ENCODE data around the gene SMIM31.
A peak's percentile ranks its signal among the peaks of the same experiment; 100 is the strongest.

Gene SMIM31

DNA sequence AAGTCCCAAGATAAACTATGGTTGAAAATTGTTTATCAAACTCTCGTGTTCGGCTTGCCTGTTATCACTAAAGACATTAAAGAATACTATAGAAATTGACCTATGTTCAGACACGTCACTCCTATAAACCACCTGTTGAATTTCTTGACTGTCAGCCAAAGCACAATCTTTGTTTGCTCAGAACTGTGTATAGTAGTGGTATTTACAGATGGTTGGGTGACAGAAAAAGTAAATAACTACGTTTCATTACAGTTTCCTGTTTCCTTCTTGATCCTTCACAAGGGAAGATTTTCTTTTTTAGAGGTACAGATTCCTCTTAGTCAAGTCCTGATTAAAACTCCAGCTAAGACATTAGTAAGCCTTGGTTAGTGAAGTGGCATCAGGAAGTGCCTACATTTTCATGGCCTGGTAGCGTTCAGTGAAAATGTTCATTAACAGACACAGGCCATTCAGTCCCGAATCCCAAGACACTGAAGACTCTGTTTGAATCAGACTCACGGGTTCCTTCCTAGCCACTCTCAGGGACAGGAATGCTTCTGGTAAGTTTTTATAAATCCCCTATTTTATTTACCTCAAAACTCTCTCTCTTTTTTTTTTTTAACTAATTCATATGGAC lies at the start of gene SMIM31:
SMIM31 (plus strand) TSS at position 259 of the 616 bp plus-strand sequence. CDS start 16,313 bp downstream, outside the sequence.
- no peak for DNase-seq (ENCODE audit: low read depth)

DNA sequence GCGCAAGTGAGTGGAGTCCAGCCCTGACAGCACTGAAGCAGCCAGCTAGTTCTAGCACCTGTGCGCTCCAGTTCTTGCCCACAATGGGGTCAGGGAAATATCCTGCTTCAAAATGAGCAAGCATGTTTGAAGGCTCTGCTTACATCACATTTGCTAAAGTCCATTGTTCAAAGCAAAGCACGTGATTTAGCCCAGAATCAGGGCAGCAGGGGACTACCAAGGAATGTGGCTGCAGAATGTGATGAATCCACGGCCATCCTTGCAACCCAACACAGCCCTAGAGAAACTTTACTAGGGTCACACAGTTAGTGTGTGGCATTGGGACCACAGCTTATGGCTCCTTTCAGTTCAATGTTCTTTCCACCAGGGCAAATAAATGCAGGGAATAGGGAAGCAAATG lies 47.3 kb upstream of the SMIM31 start:
- no peak for DNase-seq (ENCODE audit: low read depth)

DNA sequence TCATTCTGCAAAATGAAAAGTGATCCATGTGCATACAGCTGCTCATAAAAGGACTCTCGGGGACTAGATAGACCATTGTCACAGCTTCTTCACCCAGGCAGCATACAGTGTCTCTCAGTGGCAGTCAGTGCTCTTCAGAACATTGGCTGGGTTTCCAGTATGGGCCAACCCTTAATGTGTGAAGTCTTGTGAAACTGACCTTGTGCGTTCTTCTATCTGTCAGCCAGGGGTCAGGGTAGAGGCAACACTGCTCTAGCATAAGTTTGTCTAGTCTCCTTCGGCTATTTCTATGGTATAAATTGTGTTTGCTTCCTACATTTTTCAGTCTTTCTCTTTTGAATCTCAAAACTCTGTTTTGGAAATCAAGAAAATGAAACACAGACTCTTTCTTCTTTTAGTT lies 37.0 kb upstream of the SMIM31 start:
- DNase-seq (ENCODE audit: low read depth): no peak

DNA sequence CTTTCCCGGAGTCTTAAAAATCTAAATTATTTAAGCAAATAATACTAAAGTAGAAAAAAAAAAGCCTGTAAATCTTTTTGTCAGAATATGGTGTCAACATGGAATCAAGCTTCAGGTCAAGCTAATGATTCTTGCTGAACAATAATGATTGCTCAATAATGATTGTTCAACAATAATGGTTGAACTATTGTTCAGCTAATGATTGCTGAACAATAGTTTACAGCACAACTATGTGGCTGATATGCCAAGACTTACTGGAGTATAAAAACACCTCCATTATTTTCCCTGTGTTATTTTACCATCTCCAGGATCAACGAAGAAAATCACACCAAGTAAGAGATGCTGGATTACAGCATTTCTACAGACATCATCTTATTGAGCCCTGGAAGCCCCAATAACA lies 35.1 kb upstream of the SMIM31 start:
- no peak for DNase-seq (ENCODE audit: low read depth)

DNA sequence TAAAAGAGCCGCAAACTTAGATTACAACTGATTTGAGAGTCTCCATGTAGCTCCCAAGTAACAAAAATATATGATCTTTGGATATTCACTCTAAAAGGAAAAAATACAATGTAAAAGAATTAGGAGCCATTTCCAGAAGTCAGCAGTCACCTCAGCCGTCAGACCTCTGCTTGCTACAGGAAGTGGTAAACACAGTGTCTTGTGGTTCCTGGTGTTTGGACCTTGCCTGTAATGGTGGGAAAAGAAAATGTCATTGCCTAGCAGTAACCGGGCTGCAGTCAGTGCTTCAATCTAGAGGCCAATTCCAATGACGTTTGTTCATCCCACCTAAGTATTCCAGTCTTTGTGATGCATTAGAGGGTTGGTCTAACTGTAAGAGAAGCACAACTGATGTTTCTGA lies 28.9 kb upstream of the SMIM31 start:
- no peak for DNase-seq (ENCODE audit: low read depth)

DNA sequence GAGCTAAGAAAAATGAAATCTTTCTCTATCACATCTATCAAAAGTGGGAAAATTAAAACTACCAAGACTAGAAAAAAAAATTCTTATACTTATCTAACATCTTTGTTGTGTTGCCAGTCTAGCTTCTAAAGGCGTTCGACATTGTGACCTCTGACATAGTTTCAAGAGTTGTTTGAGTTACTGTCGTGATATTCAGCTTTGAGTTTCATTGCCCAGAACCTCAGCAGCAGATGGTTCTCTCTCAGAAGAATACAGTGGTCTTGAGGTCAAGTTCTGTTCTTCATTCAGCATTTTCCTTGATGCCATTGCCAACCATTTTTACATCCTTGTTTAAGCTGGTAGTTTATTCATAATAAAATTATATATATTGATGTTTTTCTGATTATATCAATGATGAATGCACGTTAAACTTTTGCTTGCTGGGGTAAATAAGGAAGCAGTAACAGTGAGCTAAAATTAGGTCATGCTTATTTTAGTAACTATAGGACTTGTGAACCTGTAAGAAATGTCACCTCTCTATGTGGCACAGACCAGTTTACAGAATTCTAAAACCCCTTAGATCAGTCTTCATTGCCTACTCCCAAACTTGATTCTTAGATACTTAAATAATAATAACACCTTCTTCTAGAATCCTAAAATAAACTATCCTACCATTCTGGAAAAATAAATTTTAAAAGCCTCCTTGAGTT lies 23.1 kb upstream of the SMIM31 start:
- DNase-seq (ENCODE audit: low read depth): no peak

DNA sequence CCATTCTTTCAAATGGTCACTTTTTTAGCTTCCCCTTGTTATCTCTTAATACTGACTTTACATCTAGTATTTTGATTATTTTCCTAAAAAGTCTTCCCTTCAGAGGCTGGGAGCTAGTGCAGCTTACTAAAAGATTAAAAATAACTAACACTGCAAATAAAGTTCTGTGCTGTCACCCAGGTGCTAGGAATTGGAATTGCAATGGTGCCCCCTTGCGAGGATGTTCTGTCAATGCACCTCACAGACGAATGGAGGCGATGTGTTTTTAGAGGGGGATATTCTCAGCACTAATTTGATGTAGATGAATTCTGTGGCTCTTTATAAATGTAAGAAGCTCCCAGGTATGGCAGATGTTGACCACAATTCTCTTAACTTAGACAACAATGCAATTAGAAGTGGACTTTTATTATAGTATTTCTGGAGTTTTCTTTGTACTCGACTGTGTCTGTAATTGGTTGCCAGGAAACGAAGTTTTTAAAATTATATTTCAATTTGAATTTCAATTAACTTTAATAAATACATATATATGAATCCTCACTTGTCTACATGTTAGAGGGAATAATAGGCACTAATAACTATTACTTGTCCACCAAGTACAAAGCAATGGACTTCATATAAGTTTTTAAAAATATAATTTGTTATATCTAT lies 22.0 kb upstream of the SMIM31 start:
- DNase-seq (ENCODE audit: low read depth): peak; percentile 3

DNA sequence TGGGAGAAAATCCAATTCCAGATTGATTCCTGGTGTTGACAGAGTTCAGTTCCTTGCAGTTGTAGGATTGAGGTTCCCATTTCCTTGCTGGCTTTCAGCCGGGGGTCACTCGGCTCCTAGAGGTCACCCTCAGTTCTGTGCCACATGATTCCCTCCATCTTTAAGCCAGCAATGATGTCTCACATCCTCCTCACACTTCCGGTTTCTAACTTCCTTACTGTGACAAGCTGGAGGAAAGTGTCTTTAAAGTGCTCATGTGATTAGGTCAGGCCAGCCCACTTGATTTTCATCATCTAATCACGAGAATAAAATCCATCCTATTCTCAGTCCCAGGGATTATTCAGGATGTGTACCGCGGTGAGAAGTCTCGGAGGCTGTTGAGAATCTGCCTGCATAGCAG lies 19.4 kb upstream of the SMIM31 start:
- DNase-seq (ENCODE audit: low read depth): no peak

DNA sequence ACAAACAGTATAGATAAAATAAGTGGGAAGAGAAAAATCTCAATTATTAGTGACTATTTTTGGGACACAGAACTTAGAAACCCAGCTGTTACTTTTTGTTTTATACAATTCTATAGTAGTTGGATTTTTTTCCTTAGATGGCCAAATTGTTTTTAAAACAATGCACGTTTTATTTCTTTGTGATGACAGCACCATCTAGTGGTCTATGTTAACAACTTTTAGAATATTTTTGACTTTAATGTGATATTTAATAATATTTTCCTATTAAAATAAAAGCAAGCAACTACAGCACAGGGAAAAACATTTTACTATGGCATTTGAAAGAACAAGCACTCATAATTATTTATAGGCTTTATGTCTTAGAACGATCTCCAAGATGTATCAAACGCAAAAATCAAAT lies 5.6 kb upstream of the SMIM31 start:
- DNase-seq (ENCODE audit: low read depth): no peak

DNA sequence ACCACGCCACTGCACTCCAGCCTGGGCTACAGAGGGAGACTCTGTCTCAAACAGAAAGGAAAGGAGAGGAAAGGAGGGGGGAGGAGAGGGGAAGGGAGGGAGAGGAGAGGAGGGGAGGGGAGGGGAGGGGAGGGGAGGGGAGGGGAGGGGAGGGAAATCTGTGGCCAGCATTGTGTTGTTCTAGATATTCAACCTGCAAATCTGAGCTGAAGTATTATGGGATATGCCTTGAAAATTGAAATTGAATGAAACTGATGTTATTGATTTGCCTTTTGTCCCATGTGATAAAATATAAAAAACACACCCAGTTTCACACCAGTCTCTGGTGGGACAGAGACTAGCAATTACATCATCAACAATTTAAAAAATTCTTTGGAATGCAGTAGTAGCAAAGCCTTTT lies 1.5 kb downstream of the SMIM31 start:
- DNase-seq (ENCODE audit: low read depth): no peak

DNA sequence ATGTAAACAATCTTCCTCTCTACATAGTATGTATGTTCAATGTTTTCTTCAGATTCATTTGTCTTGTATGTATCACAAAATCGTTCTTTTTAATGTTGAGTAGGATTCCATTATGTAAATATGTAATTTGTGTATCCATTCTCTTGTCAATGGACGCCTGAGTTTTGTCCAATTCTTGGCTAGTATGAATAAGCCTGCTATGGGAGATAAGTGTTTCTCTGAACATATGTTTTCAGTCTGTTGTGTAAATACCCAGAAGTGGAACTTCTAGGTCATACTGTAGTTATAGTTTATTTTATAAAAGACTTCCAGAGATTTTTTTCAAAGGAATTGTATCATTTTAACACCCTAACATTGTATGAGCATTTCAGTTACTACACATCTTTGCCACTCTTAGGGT lies 2.8 kb downstream of the SMIM31 start:
- DNase-seq (ENCODE audit: low read depth): no peak

DNA sequence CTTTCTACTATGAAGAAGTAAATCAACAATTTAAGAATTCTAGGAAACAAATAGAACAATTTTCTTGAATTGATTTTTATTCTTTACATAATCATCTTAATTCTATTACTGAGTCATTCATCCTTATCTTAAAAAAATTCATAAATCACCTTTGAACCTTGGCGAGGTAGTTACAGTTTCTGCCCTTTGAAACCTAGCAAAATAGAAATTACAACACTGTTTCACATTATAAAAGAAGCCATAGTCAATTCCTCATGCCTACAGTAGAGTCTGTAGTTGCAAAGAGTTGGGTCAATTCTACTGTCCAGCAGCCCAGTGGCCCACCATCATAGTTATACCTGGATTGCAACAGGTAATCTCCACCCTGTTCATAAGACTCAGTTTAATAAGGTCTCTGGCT lies 7.3 kb downstream of the SMIM31 start:
- DNase-seq (ENCODE audit: low read depth): no peak

DNA sequence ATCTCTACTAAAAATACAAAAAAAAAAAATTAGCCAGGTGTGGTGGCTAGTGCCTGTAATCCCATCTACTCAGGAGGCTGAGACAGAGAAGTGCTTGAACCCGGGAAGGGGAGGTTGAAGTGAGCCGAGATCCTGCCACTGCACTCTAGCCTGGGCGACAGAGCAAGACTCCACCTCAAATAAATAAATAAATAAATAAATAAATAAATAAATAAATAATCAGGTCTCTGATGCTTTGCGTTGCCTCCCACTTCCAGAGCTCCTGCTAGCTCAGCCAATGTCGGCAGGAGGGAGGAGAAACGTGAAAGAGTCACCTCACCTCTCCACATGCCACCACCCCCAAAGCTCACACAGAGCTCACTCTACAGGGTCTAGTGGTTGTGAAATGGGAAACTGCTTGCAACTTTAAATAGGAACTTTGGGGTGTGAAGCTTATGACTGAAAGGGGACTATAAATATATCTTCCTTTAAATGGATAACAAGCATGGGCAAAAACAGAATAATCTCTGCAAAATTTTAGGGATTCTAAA lies 7.9 kb downstream of the SMIM31 start:
- no peak for DNase-seq (ENCODE audit: low read depth)

DNA sequence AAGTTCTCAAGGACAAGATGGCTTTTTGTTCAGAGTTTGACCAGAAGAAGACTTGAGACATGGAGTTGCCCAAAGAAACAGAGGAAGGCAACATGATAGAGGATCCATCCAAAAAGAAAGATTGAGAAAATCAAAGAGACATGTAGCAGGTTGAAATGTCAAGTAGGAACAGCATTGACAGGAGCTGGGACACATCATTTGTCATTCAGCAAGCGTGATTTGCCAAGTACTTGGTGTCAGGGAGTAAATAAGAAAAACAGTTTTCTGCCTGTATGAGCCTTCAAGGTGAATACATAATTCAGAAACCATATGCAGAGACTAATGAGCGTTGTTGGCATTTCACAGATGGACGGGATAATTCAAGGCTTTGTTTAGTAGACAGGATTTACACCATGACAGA lies 11.2 kb downstream of the SMIM31 start:
- DNase-seq (ENCODE audit: low read depth): no peak

DNA sequence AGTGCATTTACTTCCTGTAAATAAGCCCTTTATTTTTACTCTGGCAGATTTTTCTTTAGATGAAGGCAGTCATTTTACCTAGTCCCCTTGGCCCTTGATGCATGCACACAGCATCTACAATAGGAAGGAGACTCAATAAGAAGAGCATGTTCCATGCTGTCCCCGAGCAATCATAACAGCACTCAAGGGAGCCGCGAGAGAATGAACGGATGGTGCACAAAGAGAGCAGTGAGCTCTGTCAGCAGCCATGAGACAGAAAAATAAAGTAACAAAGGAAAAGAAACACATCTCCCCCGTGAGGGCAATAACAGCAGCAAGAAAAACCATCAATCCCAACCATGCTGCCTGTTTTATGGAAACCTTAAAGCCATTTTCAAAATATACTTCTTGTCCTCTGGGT lies 11.9 kb downstream of the SMIM31 start:
- no peak for DNase-seq (ENCODE audit: low read depth)

DNA sequence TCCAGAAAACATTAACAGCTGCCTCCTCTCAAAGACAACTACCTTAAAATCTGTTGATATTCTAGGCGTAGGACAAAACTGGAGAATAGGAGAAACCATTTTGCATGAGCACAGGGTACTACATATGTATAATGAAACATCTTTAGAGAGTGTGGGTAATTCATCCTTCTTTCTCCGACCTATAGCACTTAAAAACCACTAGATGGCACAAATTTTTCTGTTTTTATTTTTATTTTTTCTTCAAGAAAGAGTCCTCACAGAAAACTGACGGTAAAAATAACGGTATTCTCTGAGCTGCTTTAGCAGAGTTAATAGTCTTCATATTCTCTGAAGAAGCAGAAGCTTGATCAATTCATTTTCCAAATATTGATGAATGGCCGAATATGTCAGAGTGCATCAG lies 14.6 kb downstream of the SMIM31 start:
- DNase-seq (ENCODE audit: low read depth): no peak

DNA sequence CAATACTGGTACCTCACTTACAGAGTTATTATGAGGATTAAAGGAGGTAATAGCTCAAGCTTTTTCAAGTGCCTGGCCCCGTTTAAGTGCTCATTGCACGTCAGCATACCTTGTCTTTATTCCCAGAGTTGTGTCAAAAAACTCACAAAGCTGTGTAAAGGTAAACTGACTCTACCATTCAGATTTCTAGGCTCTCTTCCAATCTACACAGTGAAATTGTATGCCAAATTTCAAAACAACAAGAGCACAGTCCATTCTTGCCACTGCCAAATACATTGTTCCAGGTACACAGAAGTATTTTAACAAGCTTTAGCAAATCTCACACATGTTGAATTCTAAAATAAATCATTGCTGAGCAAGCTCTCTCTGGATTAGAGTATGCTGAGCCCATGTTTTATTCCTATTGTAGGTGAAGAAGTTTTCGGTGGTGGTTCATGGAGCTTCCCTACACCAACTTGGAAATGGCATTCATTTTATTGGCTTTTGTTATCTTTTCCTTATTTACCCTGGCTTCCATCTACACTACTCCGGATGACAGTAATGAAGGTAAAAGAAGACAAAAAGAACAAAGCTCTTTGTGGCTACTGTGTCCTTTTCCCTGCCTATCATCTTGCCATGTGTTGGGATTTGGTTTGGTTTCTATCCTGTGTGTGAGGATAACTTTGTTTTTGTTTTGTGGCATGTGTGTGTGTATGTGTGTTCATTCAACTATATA lies 16.2 kb downstream of the SMIM31 start:
- DNase-seq (ENCODE audit: low read depth): no peak

DNA sequence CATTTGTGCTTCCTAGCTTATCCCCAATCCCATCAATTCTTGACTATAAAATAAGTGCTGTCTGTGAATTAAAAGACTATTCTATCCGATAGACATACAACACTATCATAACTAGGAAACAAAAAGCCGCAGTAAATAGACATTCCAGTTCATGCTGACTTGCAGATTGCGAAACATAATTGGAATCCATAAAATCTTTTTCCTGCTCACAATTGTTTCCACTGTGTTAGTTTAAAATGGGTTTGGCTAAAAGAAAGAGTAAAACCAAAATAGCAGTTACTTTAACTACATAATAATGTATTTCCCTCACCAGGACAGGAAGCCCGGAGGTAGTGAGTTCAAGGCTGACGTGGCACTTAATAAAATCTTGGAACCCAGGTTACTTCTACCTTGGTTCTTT lies 17.2 kb downstream of the SMIM31 start:
- peak; percentile 3 for DNase-seq (ENCODE audit: low read depth)

DNA sequence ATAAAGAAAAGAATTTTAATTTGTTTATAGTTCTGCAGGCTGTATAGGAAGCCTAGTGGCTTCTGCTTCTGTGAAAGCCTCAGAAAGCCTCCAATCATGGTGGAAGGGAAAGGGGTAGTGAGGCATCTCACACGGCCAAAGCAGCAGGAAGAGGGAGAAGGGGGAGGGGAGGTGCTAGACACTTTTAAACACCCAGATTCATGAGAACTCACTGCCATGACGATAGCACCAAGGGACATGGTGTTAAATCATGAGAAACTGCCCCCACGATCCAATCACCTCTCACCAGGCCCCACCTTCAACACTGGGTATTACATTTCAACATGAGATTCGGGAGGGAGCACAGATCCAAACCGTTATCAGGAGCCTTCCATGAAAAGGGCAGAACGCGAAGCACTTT lies 18.1 kb downstream of the SMIM31 start:
- no peak for DNase-seq (ENCODE audit: low read depth)

DNA sequence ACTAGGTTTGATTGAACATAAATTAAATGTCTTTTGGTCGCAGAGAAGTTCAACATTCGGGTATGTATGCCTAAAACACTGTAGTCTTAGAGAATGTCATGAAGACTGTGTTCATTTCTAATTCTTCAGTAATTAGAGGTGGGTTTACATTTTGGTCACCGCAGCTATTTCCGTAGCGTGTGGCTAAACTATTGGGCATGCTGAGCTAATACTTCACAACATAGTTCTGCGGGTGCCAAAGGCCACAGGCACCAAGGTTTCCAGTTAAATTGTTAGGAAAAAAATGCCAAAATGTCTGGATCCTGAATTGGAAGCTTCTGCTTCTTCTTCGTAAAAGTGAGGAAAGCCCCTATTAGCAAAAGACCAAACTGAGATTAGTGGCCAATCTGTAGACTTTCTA lies 25.1 kb downstream of the SMIM31 start:
- DNase-seq (ENCODE audit: low read depth): peak; percentile 12

DNA sequence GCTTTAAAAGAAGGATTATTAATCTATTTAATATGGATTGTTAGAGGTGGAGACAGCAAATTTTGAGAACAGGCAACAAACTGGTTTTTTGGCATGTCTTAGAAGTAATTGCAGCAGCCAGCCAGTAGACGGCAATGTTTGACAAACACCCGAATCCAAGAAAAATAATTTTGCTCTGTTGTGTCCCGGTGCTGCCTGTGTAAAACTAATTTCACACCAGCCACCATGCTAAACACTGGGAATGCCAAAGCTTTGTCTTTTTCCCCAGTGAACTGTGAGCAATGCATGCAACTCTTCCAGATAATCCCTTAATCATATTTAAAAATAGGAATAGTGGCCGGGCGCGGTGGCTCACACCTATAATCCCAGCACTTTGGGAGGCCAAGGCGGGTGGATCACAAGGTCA lies 25.9 kb downstream of the SMIM31 start:
- peak; percentile 33 for DNase-seq (ENCODE audit: low read depth)

DNA sequence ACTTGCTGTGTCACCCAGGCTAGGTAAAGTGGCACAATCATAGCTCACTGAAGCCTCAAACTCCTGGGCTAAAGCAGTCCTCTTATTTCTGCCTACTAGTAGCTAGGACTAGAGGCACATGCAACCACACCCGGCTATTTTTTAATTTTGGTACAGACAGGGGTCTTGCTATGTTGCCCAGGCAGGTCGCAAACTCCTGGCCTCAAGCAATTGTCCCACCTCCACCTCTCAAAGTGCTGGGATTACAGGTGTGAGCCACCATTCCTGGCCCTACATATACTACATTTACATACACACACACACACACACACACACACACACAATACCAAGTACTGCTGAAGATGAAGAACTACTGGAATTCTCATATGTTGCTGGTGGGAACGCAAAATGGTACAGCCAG lies 26.9 kb downstream of the SMIM31 start:
- no peak for DNase-seq (ENCODE audit: low read depth)

DNA sequence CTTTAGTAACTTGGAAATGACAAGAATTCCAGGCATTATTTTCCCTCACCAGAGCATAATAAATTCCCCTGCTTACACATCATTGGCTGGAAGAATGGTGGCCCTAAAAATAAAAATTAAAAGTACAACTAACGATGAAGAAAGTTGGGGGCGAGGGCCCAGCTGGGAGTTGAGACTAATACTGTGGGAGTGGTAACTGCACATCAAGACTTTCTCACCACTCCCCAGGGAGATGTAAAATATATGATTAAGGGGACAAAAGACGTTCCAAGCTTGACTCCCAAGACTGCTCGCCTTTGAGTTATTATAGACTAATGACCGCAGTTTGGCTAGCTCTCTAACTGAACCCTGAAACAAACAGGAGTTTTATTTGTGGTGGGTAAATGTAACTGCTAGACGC lies 30.0 kb downstream of the SMIM31 start:
- DNase-seq (ENCODE audit: low read depth): no peak
